ENCODE measurements around the gene RABGAP1L.

GRCh38 chr1:174308604-174309003 lies 149.3 kb downstream of the RABGAP1L start:
- TF ChIP-seq POLR2A (IDR thresholded peaks at IDR 0.05; ENCODE audit: low read depth, low read length) (no peak), TAF1 (IDR thresholded peaks at IDR 0.05; ENCODE audit: borderline replicate concordance, low read depth, low read length) (no peak)

All from GM12892 (cell line).